Measurements from ENCODE around the gene CNR2.

GRCh38 chr1:23827717-23828116 is 85.4 kb downstream of the CNR2 start:
- TF ChIP-seq POLR2A (IDR thresholded peaks at IDR 0.05), result no peak
- TF ChIP-seq CTCF (IDR thresholded peaks at IDR 0.05), result no peak
- no peak for TF ChIP-seq EP300 (IDR thresholded peaks at IDR 0.05)
